H54 (cell line): ENCODE results near the gene TMCO1.
"Not testable (repeated sequence)": the region's sequence is repeated elsewhere in the genome, so short reads cannot be mapped to it uniquely, and the experiment has no call there.

Experiments
- DNase-seq: peaks from one replicate; pipeline ENCODE4 v3.0.0; 2011; ENCODE audit warnings: low spot score, mixed read lengths; ENCODE audit not compliant: insufficient read length
- FAIRE-seq: peaks from 3 replicates; lab custom pipeline; 2011; peaks lifted over from hg19 to GRCh38; lab: Jason Lieb, UNC
- POLR2A ChIP-seq: IDR thresholded peaks from 2 replicates; pipeline ENCODE4 v1.6.1; 2011; ENCODE audit warnings: low read depth, mild to moderate bottlenecking, low read length

The TMCO1 gene

DNA sequence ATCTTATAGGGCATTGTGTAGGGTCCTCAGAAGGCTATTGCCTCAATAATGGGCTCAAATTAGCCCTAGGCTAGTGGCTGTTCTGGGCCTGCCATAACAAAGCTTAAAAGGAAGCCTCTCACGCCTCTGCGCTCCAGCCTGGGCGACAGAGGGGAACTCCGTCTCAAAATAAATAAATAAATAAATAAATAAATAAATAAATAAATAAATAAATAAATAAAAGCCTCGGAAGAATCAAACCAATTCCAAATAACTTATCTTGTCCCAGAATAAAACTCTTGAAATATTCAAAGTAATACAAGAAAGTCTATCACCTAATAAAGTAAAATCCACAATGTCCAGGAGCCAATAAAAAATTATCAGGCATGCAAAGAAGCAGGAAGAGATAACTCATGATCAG lies 55.9 kb downstream of the TMCO1 start:
- no peak for DNase-seq
- TF ChIP-seq POLR2A = no peak
- FAIRE-seq = no peak

DNA sequence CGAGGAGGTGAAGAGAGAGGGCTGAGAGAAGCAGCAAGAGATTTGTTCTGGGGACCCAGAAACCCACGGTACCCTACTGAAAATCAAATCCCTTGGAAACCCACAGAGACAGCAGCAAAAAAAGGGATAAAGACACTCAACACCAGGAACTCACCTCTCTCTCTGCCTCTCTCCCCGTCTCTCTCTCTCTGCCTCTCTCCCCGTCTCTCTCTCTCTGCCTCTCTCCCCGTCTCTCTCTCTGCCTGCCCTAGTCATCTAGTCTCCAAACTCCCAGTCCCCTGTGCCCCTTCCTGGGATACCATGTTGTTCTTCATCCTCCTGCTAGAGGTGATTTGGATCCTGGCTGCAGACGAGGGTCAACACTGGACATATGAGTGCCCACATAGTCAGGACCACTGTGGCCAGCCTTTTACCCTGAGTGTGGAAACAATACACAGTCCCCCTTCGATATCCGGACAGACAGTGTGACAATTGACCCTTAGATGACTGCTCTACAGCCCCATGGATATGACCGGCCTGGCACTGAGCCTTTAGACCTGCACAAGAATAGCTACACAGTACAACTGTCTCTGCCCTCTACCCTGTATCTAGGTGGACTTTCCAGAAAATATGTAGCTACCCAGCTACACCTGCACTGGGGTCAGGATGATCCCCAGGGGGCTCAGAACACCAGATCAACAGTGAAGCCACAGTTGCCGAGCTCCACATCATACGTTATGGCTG lies 60.5 kb downstream of the TMCO1 start:
- DNase-seq (no peak), FAIRE-seq (no peak)
- TF ChIP-seq POLR2A = no peak

DNA sequence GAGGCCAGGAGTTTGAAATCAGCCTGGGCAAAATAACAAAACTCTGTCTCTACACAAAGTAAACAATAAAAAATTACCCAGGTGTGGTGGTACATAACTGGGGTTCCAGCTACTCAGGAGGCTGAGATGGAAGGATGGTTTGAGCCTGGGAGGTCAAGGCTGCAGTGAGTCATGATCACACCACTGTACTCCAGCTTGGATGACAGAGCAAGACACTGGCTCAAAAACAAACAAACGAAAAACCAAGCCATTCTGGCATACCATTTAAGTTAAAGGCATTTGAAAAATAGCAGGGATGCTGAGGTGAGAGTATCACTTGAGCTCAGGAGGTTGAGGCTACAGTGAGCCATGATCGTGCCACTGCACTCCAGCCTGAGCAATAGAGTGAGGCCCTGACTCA lies 65.0 kb downstream of the TMCO1 start:
- DNase-seq = no peak
- no peak for FAIRE-seq

DNA sequence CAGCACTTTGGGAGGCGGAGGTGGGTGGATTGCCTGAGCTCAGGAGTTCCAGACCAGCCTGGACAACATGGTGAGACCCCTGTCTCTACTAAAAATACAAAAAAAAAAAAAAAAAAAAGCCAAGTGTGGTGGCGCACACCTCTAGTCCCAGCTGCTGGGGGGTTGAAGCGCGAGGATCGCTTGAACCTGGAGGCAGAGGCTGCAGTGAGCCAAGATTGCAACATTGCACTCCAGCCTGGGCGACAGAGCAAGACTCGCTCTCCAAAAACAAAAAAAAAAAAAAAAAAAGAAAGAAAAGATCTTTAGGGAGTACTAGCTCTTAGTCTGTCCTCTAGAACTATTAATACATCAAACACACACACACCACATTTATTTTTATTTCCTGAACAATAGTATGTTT lies 66.7 kb downstream of the TMCO1 start:
- FAIRE-seq, DNase-seq: not testable (repeated sequence)

More for the DNA sequence above, 65.0 kb downstream of the TMCO1 start:
- no peak for TF ChIP-seq POLR2A

DNA sequence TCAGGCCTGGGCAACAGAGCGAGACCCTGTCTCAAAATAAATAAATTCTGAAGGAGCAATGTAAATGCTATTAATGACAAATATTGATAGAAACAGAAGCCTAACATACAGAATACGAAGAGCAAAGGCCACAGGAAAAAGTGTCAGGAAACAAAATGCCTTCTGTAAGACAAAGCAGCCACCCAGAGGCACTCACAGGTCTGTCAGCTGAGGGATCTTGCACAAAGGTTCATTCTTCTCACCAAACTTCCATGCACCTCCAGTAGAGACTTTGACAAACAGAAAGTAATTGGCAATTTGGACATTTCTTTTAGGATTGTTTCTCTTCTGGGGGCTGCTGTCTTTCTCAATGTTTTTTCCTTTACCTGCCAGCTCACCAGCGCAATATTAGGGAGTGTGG lies 69.1 kb downstream of the TMCO1 start:
- DNase-seq (no peak), FAIRE-seq (no peak)
- TF ChIP-seq POLR2A = no peak

DNA sequence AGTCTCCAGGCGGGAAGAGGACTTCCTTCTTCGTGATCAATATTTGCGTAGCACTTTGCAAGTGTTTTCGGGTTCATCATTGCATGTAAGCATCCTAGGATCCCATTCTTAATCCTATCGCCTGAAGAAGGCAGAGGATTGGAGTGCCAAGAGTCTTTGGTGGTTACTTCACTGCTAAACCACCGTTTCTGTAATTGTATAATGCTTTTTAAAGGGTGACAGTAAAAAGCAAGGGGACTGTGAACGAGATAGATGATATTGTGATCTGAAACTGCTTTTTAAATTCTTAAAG lies 70.0 kb downstream of the TMCO1 start:
- no peak for TF ChIP-seq POLR2A
- DNase-seq = no peak
- no peak for FAIRE-seq

DNA sequence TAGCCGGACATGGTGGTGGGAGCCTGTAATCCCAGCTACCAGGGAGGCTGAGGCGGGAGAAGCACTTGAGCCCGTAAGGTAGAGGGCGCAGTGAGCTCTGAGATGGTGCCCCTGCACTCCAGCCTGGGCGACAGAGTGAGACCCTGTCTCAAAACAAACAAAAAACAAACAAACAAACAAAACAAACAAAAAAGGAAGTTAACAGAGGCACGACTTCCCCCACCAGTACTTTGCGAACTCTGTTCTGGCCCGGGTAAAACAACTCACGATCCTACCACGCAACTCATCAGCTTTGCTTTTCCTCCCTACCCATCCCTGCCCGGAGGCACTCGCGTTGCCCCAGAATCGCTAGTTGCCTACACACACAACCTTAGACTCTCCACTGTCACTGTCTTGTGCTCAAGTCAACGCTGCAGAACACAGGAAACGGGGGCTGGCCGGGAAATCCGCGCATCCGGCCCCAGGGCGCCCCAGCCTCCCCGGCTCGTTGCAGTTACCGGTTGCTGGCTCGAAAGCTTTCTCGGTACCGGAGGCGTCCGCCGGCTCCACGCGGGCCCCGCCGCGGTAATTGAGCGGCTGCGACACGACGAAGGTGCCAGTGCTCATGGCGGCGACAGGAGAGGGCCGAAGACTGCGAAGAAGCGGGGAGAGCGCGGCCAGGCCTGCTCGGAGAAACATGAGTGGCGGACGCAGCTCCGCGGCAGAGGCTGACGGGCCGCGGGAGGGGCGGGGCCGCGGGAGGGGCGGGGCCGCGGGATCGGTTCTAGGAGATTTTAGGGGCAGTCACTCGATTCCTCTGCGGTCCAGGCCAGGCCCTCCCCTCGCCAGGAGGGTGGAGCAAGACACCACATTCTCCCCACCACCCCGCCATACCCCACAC lies 70.5 kb downstream of the TMCO1 start, which contains the start of gene ALDH9A1:
Gene ALDH9A1, minus strand, starts transcription at position 682 of the 880 bp plus-strand sequence. Its CDS starts 4 bp downstream, at position 678.
- peak; percentile 50 for FAIRE-seq
- TF ChIP-seq POLR2A = peak; percentile 86
- peak; percentile 84 for DNase-seq

DNA sequence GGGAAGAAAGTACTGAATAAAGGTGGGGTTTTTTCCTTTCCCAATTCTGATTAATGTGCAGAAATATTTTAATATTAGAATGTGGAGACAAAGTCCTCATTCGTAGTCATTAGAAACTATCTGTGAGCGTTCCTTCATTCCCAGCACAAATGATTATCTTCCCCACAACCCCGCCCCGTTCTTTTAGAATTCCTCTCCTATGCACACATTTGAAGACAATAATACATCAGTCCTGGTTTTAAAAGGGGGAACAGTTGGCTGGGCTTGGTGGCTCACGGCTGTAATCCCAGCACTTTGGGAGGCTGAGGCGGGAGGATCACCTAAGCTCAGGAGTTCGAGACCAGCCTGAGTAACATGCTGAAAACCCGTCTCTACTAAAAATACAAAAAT lies 71.2 kb downstream of the TMCO1 start:
- DNase-seq (no peak), FAIRE-seq (no peak)
- no peak for TF ChIP-seq POLR2A

DNA sequence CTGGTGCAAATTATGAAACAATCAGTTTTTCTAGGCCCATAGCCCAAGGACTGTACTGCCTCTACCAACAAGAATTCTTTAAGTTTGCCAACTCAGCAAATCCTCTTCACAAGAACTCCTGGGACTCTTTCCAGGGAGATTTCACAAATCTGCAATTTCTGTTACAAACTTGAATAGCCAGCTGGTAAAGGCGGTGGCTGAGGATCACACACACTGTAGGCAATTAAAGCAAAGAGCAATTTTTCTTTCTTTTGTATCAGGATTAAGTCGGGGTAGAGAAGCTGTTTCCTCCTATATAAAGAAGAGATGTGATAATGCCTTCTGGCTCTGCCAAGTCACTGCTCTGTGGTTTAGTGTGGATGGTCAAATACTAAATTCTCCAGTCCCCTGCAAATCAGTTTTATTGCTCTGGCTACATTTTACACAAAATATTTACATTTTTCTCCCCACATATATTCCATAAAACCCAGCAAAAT lies 72.0 kb downstream of the TMCO1 start:
- FAIRE-seq (no peak), DNase-seq (no peak)
- TF ChIP-seq POLR2A = no peak

DNA sequence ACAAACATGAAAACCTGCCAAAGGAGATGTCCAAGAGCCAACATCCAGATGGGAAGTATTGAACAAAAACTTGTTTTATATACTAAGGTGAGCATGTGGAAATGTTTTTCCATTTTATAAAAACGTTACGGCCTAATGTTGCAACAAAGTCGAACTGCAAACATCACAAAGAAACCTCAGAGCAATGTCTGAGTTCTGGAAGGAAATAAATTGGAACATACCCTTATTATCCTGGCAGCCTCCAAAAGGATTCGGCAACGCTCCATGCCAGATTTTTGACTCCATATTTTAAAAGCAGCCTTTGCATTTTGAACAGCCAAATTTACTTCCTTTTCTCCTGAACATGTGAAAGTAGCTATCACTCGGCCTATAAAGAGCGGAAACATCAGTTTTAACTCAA lies 73.6 kb downstream of the TMCO1 start:
- no peak for FAIRE-seq

DNA sequence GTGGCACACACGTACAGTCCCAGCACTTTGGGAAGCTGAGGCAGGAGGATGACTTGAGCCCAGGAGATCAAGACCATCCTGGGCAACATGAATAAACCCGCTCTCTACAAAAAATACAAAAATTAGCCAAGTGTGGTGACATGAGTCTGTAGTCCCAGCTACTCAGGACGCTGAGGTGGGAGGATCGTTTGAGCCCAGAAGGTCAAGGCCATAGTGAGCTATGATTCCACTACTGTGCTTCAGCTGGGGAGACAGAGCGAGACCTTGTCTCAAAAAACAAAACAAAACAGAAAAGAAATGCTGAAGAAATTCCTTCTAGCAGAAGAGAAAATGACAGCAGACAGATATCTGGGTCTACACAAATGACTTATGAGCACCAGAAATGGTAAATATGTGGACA lies 80.6 kb downstream of the TMCO1 start:
- no peak for FAIRE-seq
- TF ChIP-seq POLR2A = no peak
- DNase-seq = no peak

More for the DNA sequence above, 73.6 kb downstream of the TMCO1 start:
- TF ChIP-seq POLR2A = no peak
- no peak for DNase-seq

DNA sequence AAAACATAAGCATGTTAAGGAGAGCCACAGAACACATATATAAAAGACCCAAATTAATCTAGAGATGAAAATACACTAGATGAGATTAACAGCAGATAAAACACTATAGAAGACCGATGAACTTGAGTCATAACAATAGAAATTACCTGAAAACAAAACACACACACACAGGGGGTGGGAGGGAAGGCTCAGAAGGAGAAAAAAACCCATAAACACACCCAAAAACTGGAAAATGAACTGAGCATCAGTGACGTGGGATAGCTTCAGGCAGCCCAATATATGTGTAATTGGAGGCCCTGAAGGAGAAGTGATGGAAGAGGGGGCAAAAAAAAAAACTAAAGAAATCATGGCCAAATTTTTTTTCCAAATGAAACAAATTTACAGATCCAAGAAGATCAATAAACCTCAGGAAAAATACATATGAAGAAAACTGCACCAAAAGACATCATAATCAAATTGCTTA lies 81.7 kb downstream of the TMCO1 start:
- FAIRE-seq (no peak), DNase-seq (no peak)
- TF ChIP-seq POLR2A = no peak

DNA sequence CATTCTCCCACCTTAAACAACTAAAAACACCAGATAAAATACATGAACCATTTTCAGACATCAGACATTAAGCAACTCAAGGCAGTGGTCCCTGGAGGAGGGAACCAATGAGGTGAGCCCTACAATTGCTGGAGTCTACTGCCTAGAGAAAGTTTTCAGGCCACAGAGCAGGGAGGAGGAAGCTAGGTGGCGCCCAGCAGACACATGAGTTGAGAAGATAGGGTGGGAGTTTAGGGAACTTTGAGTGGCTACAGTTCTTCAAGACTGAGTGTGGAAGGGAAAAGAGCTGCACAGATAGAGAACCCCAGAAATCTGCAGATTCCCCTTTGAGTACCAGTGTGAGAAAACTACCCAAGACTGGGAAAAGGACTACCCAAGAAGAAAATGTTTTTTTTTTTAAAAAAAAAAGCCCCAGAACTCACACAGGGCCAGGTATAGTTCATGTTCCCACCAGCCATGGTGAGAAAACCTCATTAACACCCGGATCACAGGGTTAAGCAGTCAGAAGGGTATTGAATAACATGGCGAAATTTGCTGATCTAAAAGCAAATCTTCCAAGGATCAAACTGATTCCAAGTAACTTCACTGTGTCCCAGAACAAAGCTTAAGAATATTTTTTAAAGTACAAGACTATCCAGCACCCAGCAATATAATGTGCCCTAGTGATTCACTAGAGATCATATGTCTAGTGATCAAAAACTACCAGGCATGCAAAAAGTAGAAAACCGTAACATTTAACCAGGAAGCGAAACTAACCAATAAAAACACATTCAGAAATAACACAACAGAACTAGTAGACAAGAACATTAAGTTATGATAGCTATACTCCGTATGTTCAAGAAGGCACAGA lies 82.3 kb downstream of the TMCO1 start:
- FAIRE-seq (no peak), DNase-seq (no peak)
- TF ChIP-seq POLR2A = no peak

DNA sequence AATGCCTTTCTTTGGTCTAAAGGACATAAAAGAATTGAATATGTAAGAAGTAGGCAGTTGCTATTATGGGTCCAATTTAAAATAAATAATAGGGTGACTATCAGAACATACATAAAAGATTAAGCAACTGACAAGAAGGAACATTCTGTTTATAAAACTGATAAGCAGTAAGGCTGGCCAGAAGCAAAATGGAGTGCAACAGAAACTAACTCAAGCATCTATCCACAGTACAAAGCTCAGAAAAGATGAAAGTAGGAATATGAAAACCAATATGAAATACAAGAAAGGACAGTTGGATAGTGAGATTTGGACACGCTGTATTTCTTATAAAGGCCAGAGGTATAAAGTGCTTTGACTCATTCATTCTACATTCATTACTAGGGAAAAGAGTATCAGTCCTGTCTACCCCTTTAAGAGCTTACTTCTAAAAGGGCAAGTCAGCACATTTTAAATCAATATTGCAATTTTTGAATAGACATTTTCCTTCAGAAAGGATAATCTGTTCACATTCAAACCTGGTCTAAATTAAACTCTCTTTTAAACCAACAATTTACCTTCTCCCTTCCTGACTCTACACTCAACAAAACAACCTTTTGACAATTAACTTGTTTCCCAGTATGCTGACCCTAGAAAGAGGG lies 84.7 kb downstream of the TMCO1 start:
- no peak for TF ChIP-seq POLR2A
- FAIRE-seq (no peak), DNase-seq (no peak)

DNA sequence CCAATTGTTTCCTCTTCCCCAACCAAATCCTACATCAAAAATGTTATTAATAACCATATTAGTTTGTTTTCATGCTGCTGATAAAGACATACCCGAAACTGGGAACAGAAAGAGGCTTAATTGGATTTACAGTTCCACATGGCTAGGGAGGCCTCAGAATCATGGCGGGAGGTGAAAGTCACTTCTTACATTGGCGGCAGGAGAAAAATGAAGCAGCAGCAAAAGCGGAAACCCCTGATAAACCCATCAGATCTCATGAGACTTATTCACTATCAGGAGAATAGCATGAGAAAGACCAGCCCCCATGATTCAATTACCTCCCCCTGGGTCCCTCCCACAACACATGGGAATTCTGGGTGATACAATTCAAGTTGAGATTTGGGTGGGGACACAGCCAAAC lies 87.9 kb downstream of the TMCO1 start:
- FAIRE-seq, DNase-seq: not testable (repeated sequence)
